Hematopoietic multipotent progenitor cell (in vitro differentiated cells): Measurements from ENCODE around the gene ZNF816. TPM values are rescaled to one million over a fixed set of nuclear protein-coding genes. Genes with fewer than 3 reads are reported as not detected.
A peak's percentile ranks its signal among the peaks of the same experiment; 100 is the strongest.
"Not testable (repeated sequence)": the region's sequence is repeated elsewhere in the genome, so short reads cannot be mapped to it uniquely, and the experiment has no call there.

Experiments used
- DNase-seq, 3 donors: peaks; one replicate each; pipeline ENCODE4 v3.0.0-alpha.2; 2011 to 2015; ENCODE audit warnings: low read depth in 2 of 3, low spot score in 2 of 3
- total RNA-seq: library from RNA; depleted of rRNA; stranded (reverse); fragments of >200 nt; gene quantifications from one replicate; pipeline ENCODE4 v1.2.3, GENCODE V29; 2012

ZNF816 gene
- total RNA-seq, 1 donor, result 9.2 TPM

DNA sequence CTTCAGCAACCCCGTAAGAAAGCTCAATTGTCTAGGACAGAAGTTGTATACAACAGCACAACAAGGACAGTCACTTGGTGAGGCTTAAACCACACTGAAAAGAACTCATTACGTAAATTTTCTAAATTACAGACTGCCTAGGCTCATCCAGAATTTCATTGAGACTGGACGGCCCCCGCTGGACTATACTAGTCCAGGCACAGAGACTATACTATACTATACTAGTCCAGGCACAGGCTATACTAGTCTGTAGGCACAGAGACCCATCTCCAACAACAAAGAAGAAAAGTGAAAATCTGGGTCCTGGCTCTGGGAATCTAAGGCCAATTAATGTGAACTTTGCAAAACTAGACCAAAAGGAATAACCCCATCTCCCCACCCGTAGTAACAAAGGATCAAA, 700 bp downstream of the ZNF816 start:
- no peak for DNase-seq

DNA sequence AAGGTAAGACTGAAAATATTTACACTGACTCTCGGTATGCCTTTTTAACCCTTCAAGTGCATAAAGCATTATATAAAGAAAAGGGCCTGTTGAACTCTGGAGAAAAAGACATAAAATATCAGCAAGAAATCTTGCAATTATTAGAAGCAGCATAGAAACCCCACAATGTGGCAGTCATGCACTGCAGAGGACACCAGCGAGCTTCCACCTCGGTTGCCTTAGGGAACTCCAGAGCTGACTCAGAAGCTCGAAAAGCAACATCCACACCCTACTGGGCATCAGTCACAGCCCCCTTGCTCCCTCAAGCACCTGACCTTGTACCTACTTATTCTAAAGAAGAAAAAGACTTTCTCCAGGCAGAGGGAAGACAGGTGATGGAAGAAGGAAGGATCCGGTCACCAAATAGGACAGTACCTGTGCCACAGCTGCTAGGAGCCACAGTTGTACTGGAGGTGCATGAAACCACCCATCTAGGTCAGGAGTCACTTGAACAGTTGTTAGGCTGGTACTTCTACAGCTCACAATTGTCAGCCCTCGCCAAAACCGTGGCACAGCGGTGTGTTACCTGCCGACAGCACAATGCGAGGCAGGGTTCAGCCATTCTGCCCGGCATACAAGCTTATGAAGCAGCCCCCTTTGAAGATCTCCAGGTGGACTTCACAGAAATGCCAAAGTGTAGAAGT, 2.9 kb downstream of the ZNF816 start:
- DNase-seq, result no peak

DNA sequence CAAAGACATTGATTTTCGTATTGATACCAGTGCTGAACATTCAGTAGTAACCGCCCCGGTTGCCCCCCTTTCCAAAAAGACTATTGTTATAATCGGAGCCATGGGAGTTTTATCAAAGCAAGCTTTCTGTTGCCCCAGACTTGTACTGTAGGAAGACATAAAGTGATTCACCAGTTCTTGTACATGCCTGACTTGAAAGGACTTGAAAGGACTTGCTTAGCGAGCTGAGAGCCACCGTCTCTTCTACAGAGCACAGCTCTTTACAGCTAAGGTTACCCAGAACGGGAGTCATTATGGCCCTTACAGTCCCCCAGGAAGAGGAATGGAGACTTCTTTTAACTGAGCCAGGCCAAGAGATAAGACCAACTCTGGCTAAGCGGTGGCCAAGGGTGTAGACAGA, 5.1 kb downstream of the ZNF816 start:
- no peak for DNase-seq

DNA sequence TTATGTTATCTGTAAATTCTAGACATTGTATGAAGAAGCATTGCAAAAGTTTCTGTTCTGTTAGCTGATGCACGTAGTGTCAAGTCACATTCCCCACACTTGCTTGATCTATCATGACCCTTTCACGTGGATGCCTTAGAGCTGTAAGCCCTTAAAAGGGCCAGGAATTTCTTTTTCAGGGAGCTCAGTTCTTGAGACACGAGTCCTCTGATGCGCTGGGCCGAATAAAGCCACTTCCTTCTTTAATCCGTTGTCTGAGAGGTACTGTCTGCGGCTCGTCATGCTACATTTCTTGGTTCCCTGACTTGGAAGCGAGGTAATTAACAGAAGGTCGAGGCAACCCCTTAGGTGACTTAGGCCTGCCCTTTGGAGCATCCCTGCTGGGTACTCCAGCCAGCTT, 5.8 kb downstream of the ZNF816 start:
- DNase-seq, result no peak

DNA sequence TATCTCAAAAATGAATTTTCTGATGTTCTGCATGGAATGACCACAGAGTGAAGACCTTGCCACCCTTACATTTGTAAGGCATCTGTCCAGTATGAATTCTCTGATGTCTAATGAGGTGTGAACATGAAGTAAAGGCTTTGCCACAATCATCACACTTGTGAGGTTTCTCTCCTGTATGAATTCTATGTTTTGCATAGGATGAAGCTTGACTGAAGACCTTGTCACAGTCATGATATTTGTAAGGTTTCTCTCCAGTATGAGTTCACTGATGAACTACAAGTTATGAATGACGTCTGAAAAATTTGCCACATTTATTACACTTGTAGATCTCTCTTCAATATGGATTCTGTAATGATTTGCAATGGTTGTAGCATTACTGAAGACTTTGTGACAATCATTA, 13.3 kb downstream of the ZNF816 start:
- no peak for DNase-seq

DNA sequence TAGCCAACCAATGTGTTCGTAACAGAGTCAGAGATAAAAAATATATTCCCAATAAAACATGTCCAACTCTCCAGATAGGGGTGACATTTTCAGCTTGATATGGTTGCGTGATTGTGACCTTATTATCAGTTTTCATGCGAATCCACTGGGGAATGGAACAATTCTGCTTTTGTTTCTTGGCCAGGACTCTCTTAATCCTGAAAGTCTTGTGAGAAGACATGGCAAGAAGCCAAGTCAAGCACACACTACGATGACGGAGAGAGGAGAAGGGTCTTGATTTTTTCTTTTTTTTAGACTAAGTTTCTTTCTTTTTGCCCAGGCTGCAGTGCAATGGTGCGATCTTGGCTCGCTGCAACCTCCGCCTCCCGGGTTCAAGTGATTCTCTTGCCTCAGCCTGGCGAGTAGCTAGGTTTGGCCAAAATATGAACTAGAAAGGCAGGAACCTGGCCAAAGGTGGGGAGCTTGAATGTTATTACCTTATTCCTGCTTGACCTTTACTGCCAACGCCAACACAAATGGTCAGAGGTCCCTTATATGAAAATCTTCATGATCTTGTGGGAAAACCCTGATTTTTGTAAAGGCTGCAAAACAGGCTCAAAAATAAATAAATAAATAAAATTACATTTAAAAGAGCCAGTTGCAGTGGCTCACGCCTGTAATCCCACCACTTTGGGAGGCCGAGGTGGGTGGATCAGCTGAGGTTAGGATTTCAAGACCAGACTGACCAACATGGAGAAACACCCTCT, 14.5 kb downstream of the ZNF816 start:
- no peak for DNase-seq

DNA sequence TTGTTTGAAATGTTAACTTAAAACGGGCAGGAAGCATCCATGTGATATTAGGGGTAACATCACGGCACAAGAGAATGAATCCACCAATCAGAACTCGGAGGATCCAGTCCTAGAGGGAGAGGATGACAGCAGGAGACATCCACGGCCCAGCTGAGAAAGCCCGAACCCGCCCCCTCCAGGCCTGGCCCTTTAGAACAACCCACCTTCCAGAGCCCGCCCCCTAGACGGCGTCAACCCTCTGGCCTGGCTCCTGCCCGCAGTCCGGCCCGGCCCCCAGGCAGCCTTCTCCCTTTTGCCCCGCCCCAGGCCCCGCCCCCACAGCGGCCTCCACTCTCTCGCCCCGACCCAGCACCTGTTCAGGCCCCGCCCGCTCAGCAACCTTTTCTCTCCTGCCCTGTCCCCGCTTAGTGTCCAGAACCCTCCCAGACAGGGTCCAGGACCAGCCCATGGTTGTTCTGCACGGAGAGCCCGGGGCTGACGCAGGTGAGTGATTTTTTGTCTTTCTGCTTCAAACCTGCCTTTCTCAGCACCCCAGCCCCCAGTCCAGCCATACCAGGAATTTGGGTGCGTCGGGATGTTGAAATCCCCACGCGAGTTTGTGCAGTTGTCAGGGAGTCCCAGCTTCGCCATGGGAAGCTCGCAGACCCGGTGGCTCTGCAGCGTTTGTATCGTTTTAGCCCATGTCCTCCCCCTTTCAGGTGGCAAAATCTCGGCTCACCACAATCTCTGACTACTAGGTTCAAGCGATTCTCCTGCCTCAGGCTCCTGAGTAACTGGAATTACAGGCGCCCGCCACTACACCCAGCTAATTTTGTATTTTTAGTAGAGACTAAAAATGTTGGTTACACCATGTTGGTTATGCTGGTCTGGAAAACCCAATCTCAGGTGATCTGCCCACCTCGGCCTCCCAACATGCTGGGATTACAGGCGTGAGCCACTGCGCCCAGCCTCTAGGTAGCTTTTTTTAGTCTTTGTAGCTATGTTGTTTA, 16.1 kb downstream of the ZNF816 start:
- DNase-seq, result peak in 1 of 3 donors; percentile 70

DNA sequence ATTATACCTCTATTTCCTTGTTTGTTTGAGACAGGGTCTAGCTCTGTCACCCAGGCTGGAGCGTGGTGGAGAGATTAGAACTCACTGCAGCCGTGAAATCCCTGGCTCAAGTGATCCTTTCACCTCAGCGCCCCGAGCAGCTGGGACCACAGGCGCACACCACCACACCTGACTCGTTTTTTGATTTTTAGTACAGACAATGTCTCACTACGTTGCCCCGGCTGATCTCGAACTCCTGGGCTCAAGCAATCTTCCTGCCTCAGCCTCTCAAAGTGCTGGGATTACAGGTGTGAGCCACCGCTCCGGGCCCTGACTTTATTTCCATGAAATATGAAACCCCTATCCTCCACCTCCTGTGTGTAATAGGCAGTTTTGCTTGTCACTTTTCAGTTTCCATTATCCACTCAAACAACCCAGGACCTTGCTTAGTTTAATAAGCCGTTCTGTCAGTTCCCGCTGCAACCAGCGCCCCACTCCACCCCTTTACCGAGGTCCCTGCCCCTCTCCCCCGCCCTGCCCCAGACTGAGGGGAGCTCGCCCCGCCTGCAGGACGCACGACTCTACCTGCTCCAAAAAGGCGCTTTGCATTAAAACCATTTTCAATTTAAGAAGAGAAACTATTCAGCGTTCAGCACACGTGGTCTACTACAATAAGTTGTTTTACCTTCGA, 16.9 kb downstream of the ZNF816 start:
- DNase-seq, result no peak

DNA sequence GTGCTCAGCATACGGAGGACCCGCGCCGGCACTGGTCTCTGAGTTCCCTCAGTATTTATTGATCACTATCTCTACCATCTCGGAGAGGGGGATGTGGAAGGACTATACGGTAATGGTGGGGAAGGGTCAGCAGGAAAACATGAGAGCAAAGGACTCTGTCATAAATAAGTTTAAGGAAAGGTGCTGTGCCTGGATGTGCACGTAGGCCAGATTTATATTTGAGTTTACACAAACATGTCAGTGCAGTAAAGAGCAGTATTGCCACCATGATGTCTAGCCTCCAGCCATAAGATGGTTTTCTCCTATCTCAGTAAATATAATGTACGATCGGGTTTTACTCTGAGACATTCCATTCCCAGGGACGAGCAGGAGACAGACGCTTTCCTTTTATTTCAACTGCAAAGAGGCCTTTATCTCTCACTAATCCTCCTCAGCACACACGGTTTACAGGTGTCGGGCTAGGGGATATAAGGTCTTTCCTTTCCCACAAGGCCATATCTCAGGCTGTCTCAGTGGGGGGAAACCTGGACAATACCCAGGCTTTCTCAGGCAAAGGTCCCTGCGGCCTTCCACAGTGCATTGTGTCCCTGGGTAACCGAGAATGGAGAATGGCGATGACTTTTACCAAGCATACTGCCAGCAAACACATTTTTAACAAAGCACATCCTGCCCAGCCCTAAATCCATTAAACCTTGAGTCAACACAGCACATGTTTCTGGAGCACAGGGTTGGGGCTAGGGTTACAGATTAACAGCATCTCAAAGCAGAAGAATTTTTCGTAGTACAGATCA, 17.8 kb downstream of the ZNF816 start:
- not testable (repeated sequence) for DNase-seq

DNA sequence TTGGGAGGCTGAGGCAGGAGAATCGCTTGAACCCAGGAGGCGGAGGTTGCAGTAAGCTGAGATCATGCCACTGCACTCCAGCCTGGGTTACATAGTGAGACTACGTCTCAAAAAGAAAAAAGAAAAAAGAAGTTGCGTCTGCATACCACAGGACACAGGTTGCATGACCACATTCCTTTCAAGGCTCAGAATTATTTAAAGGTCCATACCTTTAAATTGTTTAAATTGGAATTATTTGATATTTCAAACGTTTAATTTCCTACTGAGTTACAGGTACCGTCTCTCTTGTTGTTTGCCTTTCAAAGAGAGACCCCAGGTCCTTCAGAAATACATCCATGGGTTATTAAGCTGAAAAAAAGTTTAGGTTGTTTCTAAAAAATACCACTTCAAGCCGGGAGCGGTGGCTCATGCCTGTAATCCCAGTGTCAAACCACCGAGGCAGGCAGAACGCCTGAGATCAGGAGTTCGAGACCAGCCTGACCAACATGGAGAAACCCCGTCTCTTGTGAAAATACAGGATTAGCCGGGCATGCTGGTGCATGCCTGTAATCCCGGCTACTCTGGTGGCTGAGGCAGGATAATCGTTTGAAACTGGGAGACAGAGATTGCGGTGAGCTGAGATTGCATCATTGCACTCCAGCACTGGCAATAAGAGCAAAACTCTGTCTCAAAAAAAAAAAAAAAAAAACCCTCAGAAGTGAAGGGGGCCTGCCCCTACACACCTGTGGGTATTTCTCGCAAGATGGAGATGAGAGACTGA, 18.6 kb downstream of the ZNF816 start:
- DNase-seq, result no peak

DNA sequence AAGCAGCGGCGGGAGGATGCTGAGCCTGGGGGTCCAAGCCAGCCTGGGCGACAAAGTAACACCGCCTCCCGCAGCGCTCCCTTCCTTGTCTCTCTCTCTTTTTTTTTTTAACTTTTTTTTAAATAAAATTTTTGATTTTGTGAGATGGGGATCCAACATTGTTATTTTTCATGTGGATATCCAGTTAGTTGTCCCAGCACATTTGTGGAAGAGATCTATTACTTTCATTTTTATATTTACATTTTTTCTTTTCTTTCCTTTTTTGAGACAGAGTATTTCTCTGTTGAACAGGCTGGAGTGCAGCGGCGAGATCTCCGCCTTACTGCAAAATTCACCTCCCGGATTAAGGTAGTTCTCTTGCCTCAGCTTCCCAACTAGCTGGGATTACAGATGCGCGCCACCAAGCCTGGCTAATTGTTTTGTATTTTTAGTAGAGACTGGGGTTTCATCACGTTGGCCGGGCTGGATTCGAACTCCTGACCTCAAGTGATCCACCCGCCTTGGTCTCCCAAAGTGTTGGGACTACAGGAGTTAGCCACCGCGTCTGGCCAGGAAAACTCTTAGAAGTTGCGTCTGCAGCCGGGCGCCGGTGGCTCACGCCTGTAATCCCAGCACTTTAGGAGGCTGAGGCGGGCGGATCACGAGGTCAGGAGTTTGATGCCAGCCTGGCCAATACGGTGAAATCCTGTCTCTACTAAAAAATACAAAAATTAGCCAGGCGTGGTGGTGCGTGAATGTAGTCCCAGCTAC, 19.4 kb downstream of the ZNF816 start:
- DNase-seq, result no peak

DNA sequence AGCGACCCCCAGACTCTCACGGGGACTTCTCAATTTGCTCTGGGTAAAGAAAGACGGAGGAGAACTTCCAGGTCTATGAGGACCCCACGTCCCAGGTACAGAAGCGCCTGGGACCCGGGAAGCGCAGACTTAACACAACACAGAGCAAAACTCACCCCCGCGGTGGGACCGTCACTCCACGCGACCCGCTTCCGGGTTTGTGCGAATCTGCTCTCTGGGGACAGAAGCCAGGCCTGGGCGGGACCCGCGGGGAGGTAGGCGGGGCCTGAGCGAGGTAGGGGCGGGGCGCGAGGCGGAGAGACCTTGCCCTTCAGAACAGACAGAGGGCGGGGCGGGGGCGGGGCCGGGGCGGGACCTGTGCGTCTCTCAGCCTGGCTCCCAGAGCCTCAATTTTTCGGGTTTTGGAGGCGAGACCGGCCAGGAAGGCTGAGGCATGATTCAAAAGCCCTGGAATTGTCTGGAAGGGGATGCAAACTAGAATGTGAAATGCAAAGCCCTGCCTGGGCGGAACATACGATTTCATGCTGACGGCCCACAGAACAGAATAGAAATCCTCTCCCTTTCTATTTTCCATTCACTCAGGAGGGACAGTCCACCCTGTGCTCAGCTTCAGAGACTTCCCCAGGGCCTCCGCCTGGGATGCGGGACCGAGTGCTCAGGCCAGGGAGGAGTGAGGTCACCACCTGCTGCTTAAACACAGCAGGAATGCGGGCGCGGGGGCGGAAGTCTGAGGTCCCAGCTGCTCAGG, 20.1 kb downstream of the ZNF816 start:
- peak; percentile 64 to 96 (median 89) for DNase-seq

DNA sequence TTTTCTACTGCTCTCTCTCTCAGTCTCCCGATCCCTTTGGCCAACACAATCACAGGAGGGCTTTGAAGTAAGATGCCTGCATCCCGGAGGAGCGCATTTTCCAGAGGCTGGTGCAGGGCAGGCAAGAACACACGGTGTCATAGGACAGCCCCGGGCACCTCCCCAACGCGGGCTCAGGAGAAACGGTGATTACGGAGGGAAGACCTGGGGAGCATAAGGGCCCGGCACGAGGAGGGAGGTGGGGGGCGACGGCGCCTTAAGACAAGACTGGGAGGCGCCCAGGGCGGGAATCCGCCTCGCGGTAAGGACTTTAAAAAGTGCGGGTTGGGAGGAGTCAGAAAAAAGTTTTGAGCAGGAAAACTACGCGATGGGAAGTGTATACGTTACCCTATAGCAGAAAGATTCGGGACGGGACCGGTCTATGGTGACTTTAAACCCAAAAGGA, 20.7 kb downstream of the ZNF816 start:
- peak in 1 of 3 donors; percentile 20 for DNase-seq

DNA sequence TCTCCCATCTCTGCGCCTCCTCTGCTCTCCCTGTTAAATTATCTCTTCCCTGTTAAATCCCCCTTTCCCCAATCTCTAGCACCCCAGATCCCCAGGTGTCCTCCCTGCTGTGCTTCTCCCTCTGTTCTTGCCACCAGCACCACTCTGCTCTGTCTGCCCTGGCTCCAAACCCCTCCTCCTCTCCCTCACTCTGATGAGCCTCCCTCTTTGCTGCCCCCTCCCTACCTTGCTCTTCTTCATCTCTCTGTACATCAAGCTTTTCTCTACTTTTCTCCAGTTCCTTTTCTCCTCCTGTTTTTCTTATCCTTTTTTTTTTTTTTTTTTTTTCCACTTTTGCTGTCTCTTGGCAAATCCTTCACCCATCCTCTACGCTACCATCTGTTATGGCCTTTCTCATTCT, 21.2 kb downstream of the ZNF816 start:
- DNase-seq, result not testable (repeated sequence)

DNA sequence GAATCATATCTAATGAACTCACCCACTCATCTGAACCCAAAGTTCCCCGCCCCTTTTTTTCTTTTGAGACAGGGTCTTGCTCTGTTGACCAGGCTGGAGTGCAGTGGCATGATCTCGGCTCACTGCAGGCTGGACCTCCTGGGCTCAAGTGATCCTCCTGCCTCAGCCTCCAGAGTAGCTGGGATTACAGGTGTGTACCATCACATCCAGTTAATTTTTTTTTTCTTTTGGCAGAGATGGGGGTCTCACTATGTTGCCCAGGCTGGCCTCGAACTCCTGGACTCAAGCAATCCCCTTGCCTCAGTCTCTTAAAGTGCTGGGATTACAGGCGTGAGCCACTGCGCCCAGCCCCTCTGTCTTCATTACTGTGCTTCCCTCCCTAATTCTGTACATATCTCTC, 21.8 kb downstream of the ZNF816 start:
- DNase-seq, result not testable (repeated sequence)

DNA sequence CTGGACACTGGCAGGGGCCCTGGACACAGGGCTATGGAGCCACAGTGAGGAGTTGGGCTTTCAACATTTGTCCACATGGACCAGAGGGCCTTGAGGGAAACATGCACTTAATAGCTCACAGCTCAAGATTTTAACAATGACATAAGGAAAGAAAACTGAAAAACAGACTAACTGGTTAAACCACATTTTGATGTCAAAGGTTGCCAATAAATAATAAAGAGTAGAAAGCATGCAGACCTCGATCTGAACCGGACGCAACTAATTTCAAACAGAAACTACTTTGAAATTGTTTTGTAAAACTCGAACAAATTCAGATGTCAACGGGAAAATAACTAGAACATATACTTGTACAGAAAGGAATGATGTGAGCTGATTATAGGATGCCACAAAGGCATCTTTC, 23.9 kb downstream of the ZNF816 start:
- peak in 1 of 3 donors; percentile 59 for DNase-seq

DNA sequence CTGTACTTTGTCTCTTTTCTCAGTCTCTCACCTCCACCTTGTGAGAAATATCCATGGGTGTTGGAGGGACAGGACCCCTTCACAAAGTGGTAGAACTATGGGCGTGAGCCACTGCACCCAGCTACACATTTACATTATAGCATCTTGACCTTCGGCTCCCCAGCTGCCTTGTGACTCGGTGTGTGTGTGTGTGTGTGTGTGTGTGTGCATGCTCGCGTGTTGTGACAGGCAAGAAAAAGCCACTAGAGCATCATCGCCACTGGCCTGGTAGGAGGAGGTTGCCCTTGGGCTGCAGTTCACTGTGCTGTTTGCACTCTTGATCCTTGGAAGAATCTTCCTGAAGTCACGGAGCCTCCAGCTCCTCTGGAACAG, 25.7 kb downstream of the ZNF816 start:
- no peak for DNase-seq
